Myocyte (in vitro differentiated cells): ENCODE measurements around the gene ATP6V0B. TPM values are rescaled to one million over a fixed set of nuclear protein-coding genes. Genes with fewer than 3 reads are reported as not detected.

Source experiments
- DNase-seq: peaks from one replicate; pipeline ENCODE4 v3.0.0-alpha.2; 2012; ENCODE audit warnings: low read depth
- total RNA-seq: library from RNA; depleted of rRNA; stranded (reverse); fragments of >200 nt; gene quantifications from 2 replicates; pipeline ENCODE4 v1.2.3, GENCODE V29; 2014

Gene ATP6V0B
- total RNA-seq, 1 donor from 2014 or later: 211 TPM

DNA sequence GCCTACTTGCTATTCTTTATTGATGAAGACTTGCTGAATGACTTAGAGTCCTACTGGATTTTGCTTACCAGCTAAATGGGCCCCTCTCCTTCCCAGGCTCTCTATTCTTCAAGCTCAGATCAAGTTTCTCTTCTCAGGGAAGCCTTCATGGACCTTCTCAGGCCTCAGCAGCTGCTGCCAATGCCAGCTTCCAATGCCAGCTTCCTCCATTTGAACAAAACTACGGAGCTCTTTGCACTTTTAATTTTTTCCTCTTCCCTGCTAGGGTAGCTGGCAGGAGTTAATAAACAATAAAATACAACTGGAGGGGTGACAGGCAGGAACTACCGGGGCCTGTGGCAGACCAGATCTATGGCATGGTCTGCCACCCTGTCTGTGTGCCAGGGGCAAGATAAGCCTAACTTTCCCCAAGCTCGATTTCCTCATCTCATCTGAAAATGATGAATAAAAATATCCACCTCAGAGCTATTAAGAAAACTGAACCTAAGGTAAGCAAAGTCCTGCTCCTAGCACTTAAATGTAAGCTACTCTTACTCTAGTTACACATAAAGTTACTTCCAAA is 29.0 kb upstream of the ATP6V0B start:
- peak; percentile 33 for DNase-seq

GRCh38 chr1:43946236-43947060 is 28.3 kb upstream of the ATP6V0B start, which contains the start of gene IPO13:
TSS of gene IPO13 (plus strand) at chr1:43946950. CDS start at chr1:43947601, 651 bp downstream.
- DNase-seq: peak; percentile 95

- peak; percentile 66 for DNase-seq
Measured at GRCh38 chr1:43947061-43947873, 27.5 kb upstream of the ATP6V0B start.

DNA sequence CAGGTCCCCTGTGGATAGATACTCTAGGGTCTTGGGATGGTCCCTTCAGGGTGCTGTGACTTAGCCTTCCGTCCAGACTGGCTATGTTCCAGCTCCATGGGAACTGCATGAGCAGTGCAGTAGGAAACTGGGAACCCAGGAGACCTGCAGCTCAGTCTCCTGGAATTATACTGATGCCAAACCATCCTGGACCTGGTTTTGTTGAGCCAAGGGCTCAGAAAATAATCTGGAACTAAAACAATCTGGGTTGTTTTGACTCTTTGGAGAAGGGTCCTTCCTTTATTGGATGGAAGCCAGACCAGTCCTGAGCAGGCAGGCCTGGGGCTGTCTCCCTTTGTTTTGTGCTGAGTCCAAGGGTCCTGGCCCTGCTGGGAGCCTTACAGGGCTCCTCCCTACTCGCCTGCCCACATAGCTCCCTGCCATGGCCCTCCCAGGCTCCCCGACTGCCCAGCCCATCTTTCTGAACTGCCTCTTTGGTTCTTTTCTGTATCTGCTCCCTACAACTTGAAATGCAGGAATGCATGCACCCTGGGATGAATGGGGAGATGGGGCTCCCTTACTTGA is 26.8 kb upstream of the ATP6V0B start:
- no peak for DNase-seq

GRCh38 chr1:43949678-43950077 is 25.1 kb upstream of the ATP6V0B start:
- DNase-seq: no peak

- DNase-seq: no peak
Measured at GRCh38 chr1:43951021-43951985, 23.5 kb upstream of the ATP6V0B start.

DNA sequence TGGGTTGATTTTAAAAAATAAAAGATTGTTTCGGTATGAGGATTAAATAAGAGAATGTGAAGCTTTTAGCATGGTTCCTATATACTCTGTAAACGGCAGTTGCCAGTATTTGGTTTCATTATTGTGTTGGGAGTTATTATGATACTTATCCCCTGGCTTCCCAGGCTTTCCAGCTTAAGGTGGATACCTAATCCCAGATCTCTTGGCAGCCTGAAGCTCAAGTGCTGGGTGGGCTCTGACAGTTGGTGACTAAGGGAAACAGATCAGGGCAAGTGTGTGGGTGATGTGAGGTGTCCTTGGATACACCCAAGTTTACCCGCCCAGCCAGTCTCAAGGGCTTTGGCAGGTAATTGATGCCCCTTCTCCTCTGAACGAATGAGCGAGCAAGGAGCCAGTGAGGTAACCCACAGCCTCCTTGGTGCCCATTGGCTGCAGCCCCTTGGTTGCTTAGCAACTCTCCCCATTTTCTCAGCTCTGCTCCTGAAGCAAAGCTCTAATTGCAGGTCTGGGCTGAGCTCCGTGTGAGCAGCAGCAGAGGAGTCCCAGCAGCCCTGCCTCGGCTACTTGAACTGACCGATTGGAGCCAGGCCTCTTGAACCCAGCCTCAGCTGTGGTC is 21.9 kb upstream of the ATP6V0B start:
- no peak for DNase-seq

GRCh38 chr1:43953361-43953760 is 21.4 kb upstream of the ATP6V0B start:
- no peak for DNase-seq

DNA sequence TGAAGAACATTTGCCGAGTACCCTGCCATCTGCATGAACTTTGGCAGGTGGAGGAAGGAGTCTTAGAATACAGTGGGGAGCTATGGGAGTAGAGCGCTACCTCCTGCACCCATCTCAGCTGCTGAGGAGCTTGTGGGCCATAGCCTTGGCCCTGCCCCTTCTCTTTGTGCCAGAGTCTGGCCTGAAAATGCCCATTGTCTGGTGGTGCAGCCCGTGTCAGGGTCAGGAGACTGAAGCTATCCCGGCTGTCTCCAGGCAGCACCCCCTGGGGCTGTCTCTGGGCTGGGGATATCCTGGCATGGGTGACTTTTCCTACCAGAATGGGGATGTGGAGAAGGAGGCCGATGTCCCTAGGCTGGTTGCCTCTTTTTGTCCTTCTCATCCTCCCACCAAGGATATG is 20.7 kb upstream of the ATP6V0B start:
- no peak for DNase-seq

GRCh38 chr1:43956234-43956633 is 18.5 kb upstream of the ATP6V0B start:
- no peak for DNase-seq

GRCh38 chr1:43957407-43958040 is 17.2 kb upstream of the ATP6V0B start:
- no peak for DNase-seq

- DNase-seq: no peak
Measured at GRCh38 chr1:43958351-43959255, 16.2 kb upstream of the ATP6V0B start.

GRCh38 chr1:43960798-43961197 is 14.0 kb upstream of the ATP6V0B start:
- DNase-seq: no peak

DNA sequence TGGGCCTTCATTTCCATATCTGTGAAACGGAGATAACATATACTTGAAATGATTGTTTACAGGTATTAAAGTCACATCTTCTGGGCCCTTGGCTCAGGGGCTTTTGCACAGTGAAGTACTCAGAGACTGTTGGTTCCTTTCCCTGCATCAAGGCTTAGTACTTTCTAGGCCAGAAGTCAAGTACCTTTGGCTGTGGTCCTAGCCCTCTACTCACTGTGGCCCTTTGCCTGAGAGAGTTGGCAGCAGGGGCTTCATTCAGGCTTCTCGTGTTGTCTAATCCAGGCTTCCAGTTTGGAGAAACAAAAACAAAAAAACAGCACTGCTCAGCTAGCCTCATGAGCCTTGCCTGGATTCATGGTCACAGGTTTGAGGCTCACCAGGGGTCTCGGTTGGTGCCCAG is 13.1 kb upstream of the ATP6V0B start:
- DNase-seq: no peak

DNA sequence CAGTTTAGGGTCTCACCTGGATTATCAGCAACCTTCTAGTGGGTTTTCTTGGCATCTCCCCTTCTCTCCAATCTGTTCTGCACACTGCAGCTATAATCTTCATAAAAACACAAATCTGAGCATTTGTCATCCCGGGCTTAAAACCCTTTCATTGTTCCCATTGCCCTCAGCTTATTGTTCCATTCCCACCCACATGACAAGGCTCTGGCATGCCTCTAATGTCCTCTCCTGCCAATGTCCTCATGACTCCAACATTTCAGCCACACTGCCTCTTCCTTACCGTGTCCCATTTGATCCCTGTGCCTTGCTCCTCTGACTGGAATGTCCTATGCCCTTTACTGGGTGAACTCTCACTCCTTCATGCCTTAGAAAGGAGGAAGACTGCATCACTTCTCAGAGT is 12.4 kb upstream of the ATP6V0B start:
- no peak for DNase-seq

DNA sequence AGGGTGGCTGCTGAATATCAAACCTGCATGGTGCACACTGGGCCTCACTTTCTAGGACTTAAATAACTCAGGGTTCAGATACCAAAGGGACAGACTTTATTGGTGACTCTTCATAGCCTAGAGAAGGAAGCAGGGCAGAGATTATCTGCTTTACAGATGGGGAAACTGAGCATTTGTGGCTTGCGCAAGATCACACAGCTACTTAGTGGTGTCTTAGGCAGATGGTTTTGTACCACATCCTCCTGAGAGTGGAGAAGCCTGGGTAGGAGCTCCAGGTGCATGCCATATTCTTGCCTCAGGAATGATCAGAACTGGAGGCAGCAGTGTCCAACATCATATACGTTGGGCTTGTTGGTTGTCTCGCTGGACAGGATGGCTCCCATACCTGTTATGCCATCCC is 11.8 kb upstream of the ATP6V0B start:
- no peak for DNase-seq

DNA sequence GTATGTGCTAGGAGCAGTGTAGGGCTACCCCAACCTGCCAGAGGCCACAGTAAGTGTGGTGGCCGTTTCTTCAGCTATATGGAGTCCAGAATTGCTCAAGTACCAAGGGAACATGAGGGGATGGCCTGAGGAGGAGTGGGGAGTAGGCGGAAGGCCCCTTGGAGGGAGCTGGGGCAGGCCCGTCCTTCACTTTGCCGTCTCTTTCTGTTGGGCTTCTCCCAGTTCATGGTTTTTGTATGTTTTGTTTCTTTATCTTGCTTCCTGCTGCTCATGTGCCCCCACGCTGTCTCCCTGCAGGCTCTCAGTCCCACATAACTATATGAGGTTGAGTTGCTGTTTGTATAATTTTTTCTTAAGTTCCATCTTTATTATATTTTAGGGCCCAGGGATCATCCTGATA is 10.9 kb upstream of the ATP6V0B start:
- DNase-seq: no peak

- no peak for DNase-seq
Measured at GRCh38 chr1:43965316-43965715, 9.4 kb upstream of the ATP6V0B start.
